M059J (cell line): ENCODE data around the gene ZNF792. TPM values are rescaled to one million over a fixed set of nuclear protein-coding genes. Genes with fewer than 3 reads are reported as not detected.
"Not testable (repeated sequence)": the region's sequence is repeated elsewhere in the genome, so short reads cannot be mapped to it uniquely, and the experiment has no call there.

Experiments
- DNase-seq: peaks from one replicate; pipeline ENCODE4 v3.0.0-alpha.2; 2012; ENCODE audit warnings: low read depth
- total RNA-seq: library from RNA; depleted of rRNA; stranded (reverse); fragments of >200 nt; shearing (Covaris generic); gene quantifications from 2 replicates; pipeline ENCODE4 v1.2.3, GENCODE V29; 2014

The ZNF792 gene
- total RNA-seq, 1 experiment from 2014 or later, result 8.0 TPM

GRCh38 chr19:34972163-34972705 lies 8.2 kb upstream of the ZNF792 start:
- DNase-seq, result no peak

- not testable (repeated sequence) for DNase-seq
Observed at GRCh38 chr19:34970185-34970780, 6.3 kb upstream of the ZNF792 start.

- no peak for DNase-seq
Observed at GRCh38 chr19:34969721-34970120, 5.7 kb upstream of the ZNF792 start.

GRCh38 chr19:34967551-34967950 lies 3.5 kb upstream of the ZNF792 start:
- DNase-seq, result no peak

- not testable (repeated sequence) for DNase-seq
Observed at GRCh38 chr19:34965505-34965904, 1.5 kb upstream of the ZNF792 start.

DNA sequence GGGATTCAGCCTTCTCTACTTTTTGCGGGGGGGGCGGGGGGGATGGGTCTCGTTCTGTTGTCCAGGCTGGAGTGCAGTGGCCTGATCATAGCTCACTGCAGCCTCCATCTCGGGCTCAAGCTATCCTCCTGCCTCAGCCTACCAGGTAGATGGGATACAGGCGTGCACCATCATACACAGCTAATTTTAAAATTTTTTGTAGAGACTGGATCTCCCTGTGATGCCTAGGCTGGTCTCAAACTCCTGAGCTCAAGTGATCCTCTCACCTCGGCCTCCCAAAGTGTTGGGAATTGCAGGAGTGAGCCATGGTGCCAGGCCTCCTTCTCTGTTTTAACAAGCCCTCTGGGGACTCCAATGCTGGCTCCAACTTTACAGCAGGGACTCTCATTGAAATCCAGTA lies 569 bp upstream of the ZNF792 start:
- DNase-seq, result no peak

DNA sequence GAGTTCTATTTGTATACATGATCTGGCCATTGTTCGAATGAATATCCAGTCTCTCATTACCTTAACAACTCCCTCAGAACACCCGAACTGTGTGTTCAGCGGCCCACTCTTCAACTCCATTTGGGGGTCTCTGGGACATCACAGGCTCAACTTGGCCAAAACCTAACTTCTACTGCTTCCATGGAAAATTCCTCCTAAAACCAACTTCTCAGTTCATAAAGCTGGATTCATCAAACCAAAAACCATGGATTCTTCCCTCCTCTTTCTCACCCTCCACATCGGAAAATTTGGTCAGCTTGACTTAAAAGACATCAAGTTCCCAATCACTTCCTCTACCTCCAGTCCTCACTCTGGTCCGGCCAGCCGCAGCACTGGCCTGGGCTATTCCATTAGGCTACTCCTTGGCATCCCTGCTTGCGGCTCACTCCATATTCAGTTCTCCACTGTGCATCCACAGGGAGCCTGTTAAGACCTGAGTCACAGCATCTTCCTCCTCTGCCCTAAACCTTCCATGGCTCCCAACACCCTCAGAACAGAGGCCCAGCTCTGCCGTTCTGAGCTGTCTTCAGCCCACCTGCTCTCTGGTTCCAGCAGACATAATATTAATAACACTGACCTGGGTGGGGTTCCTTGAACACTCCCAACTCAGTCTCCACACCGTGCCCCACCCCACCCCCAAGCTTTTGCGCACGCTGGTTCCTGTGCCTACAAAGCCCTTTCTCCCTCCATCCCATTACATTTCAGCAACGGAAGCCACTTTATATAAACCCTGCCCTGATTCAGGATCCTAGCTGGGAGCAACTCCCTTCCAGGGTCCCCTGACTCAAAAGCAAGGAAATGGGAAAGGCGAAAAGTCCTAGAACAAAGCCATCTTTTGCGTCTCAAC lies 1.1 kb downstream of the ZNF792 start:
- peak; percentile 15 for DNase-seq

GRCh38 chr19:34961775-34962686 lies 2.0 kb downstream of the ZNF792 start:
- peak; percentile 74 for DNase-seq

GRCh38 chr19:34960940-34961679 lies 2.9 kb downstream of the ZNF792 start:
- peak; percentile 65 for DNase-seq

GRCh38 chr19:34960103-34960805 lies 3.8 kb downstream of the ZNF792 start:
- DNase-seq, result peak; percentile 99

DNA sequence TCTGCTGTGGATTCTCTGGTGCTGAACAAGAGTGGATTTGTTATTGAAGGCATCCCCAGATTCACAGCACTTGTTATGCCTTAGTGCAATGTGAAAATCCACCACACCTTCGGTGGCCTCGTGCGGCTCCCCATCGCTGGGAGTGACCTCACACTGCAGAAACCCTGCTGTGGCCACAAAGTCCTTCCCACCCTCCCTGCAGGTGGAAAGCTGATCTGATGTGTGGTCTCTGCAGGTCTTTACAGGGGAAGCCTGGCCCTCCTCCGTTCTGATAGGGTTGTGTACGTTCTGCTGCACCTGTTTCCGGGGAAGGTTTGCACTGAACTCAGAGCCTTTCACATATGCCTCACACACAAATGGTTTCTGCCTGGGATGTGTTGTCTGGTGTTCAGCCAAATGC lies 5.0 kb downstream of the ZNF792 start:
- DNase-seq, result no peak

DNA sequence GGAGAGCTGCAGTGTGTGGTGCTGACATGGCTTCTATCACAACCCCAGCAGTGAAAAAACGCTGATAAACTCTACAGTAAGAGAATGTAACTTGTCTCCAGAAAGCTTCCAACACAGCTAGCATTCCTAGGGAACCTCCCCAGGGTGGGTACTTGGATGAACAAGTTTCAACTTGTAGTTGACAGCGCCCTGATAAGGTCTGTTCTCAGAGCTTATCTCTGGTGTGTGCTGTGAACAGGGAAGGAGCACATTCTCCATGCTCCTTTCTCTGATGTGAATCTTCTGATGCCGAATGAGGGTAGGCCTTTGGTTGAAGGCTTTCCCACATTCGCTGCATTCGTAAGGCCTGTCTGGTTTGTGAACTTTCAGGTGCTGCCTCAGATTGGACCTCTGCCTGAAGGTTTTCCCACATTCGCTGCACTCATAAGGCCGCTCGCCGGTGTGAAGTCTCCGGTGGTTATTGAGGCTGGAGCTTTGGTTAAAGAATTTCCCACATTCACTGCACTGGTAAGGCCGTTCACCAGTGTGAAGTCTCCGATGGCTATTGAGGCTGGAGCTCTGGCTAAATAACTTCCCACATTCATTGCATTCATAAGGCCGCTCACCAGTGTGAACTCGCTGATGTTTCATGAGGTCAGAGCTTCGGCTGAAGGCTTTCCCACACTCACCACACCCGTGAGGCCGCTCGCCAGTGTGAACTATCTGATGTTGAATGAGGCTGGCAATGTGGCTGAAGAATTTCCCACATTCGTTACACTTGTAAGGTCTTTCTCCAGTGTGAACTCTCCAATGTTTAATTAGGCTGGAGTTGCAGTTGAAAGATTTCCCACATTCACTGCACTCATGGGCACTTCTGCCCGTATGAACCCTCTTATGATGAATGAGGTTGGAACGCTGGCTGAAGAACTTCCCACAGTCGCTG lies 5.9 kb downstream of the ZNF792 start:
- DNase-seq, result no peak

DNA sequence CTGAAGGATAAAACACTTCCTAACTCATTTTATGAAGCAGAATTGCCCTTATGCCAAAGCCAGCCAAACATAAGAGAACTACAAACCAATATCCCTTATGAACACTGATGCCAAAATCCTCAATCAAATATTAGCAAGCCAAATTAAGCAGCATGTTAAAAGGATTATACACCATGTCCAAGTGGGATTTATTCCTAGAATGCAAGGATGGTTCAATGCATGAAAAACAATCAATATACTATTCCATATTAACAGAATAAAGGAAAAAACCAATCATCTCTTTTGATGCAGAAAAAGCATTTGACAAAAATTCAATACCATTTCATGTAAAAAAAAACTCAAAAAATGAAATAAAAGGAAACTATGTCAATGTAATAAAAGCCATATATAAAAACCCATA lies 10.9 kb downstream of the ZNF792 start:
- DNase-seq, result no peak

DNA sequence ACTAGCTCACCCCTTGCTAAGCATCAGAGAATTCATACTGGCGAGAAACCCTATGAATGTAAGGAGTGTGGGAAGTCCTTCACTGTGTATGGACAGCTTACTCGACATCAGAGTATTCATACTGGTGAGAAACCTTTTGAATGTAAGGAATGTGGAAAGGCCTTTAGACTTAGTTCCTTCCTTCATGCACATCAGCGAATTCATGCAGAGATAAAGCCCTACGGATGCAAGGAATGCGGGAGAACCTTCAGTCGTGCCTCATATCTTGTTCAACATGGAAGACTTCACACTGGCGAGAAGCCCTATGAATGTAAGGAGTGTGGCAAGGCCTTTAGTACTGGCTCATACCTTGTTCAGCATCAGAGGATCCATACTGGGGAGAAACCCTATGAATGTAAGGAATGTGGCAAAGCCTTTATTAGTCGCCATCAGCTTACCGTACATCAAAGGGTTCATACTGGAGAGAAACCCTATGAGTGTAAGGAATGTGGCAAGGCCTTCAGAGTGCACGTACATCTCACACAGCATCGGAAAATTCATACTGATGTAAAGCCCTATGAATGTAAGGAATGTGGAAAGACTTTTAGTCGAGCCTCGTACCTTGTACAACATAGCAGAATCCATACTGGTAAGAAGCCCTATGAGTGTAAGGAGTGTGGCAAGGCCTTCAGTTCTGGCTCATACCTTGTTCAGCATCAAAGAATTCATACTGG lies 20.0 kb downstream of the ZNF792 start:
- DNase-seq, result no peak

- DNase-seq, result no peak
Observed at GRCh38 chr19:34938886-34939285, 25.1 kb downstream of the ZNF792 start.

- DNase-seq, result no peak
Observed at GRCh38 chr19:34936184-34936583, 27.8 kb downstream of the ZNF792 start.

DNA sequence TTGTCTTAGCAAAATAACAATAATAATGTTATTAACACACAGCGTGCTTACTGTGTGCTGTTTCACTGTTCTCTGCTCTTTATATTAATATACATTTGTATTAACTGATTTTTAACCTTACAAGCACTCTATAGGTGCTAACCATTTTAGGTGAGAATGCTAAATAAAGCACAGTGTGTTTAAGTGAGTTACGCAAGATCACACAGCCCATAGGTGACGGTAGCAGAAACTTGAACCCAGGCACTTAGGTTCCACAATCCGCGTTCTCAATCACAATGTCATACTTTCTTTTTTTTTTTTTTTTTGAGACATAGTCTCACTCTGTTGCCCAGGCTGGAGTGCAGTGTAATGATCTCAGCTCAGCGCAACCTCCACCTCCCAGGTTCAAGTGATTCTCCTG lies 31.5 kb downstream of the ZNF792 start:
- no peak for DNase-seq

GRCh38 chr19:34926685-34927375 lies 37.2 kb downstream of the ZNF792 start, which contains the start of gene ZNF30:
TSS of gene ZNF30 (plus strand) at chr19:34926903. CDS start at chr19:34929948, 3,045 bp downstream.
- DNase-seq, result peak; percentile 91
